IMR-90 (cell line): ENCODE measurements around the gene MYO10. TPM values are rescaled to one million over a fixed set of nuclear protein-coding genes. Genes with fewer than 3 reads are reported as not detected.

Experiments
- ATAC-seq: fragments of 200-7000 bp; cut with Tn5 transposase; 2 replicates; pipeline ENCODE4 v1.9.1; 2020; ENCODE audit warnings: low read depth, mild to moderate bottlenecking, moderate library complexity
- BruUV-seq: library from RNA; stranded (reverse); fragments of 400-500 nt; replicated peaks from 2 replicates; lab custom pipeline; 2021; lab: Mats Ljungman, UMichigan
- CTCF ChIA-PET: fragments of 300-600 bp; formaldehyde crosslinking; extraction: SDS; loops from one replicate; lab custom pipeline; 2021; ENCODE audit warnings: antibody characterized with exemption; lab: Yijun Ruan, JAX
- POLR2A ChIA-PET: fragments of 300-600 bp; sonication (Branson Sonifier 250); formaldehyde crosslinking; loops from one replicate; lab custom pipeline; 2022; ENCODE audit warnings: antibody characterized with exemption; ENCODE audit not compliant: unreplicated experiment; lab: Charles Lee
- DNase-seq: peaks from one replicate; pipeline ENCODE4 v3.0.0; 2013
- H2AFZ ChIP-seq: replicated peaks from 2 replicates; pipeline ENCODE3; 2013; ENCODE audit warnings: low read length, mild to moderate bottlenecking; ENCODE audit not compliant: poor library complexity
- H2AK5ac ChIP-seq: 2 replicates; pipeline ENCODE4 v1.6.1; 2013; ENCODE audit warnings: low read depth, low read length, inconsistent platforms
- H2AK9ac ChIP-seq: replicated peaks from 2 replicates; pipeline ENCODE3; 2013; ENCODE audit warnings: mild to moderate bottlenecking, low read depth, low read length, moderate library complexity; ENCODE audit not compliant: poor library complexity
- H2BK120ac ChIP-seq: 2 replicates; pipeline ENCODE4 v1.6.1; 2013; ENCODE audit warnings: low read depth, low read length, inconsistent platforms
- H2BK15ac ChIP-seq: 3 replicates; pipeline ENCODE4 v1.6.1; 2013; ENCODE audit warnings: low read depth, low read length, inconsistent platforms
- H2BK20ac ChIP-seq: 2 replicates; pipeline ENCODE4 v1.6.1; 2013; ENCODE audit warnings: low read depth, mild to moderate bottlenecking, inconsistent platforms, low read length, moderate library complexity
- H2BK5ac ChIP-seq: 2 replicates; pipeline ENCODE4 v1.6.1; 2013; ENCODE audit warnings: mild to moderate bottlenecking, low read depth, low read length, inconsistent platforms; ENCODE audit not compliant: poor library complexity, severe bottlenecking
- H3K14ac ChIP-seq: replicated peaks from 2 replicates; pipeline ENCODE4 v1.6.1; 2013; ENCODE audit warnings: low read depth, low read length, inconsistent platforms
- H3K18ac ChIP-seq: 2 replicates; pipeline ENCODE4 v1.6.1; 2013; ENCODE audit warnings: low read depth, low read length, control low read depth
- H3K23ac ChIP-seq: 2 replicates; pipeline ENCODE4 v1.6.1; 2013; ENCODE audit warnings: low read depth, low read length, inconsistent platforms
- H3K27ac ChIP-seq: 2 replicates; pipeline ENCODE4 v1.5.1; 2013; ENCODE audit warnings: mild to moderate bottlenecking, control low read depth, low read length; ENCODE audit not compliant: insufficient read depth
- H3K27me3 ChIP-seq: 2 replicates; pipeline ENCODE4 v1.6.1; 2013; ENCODE audit warnings: low read length; ENCODE audit not compliant: control insufficient read depth, insufficient read depth
- H3K36me3 ChIP-seq: 2 replicates; pipeline ENCODE4 v1.6.1; 2013; ENCODE audit warnings: low read length, mixed read lengths; ENCODE audit not compliant: control insufficient read depth, insufficient read depth
- H3K4ac ChIP-seq: 2 replicates; pipeline ENCODE4 v1.6.1; 2013; ENCODE audit warnings: low read depth, low read length, inconsistent platforms
- H3K4me1 ChIP-seq: 2 replicates; pipeline ENCODE4 v1.6.1; 2013; ENCODE audit warnings: low read length, mixed read lengths; ENCODE audit not compliant: control insufficient read depth, insufficient read depth
- H3K4me2 ChIP-seq: 2 replicates; pipeline ENCODE4 v1.6.1; 2013; ENCODE audit warnings: low read depth, mild to moderate bottlenecking, control low read depth, low read length, moderate library complexity
- H3K4me3 ChIP-seq: 2 replicates; pipeline ENCODE4 v1.5.1; 2013; ENCODE audit warnings: low read depth, mild to moderate bottlenecking, control low read depth, low read length, moderate library complexity; ENCODE audit not compliant: insufficient read depth
- H3K56ac ChIP-seq: 2 replicates; pipeline ENCODE4 v1.6.1; 2013; ENCODE audit warnings: low read length, inconsistent platforms; ENCODE audit not compliant: insufficient read depth; ENCODE audit errors: extremely low read depth
- H3K79me1 ChIP-seq, 2 experiments: 2 replicates each; pipeline ENCODE4 v1.6.1; 2013; ENCODE audit warnings: low read length in 2 of 2, inconsistent platforms in 1 of 2, low read depth in 1 of 2
- H3K9ac ChIP-seq: 2 replicates; pipeline ENCODE4 v1.6.1; 2013; ENCODE audit warnings: low read depth, low read length, control low read depth
- H3K9me1 ChIP-seq: 2 replicates; pipeline ENCODE4 v1.6.1; 2013; ENCODE audit warnings: low read length, inconsistent platforms; ENCODE audit not compliant: insufficient read depth
- H3K9me3 ChIP-seq: 2 replicates; pipeline ENCODE4 v1.6.1; 2013; ENCODE audit warnings: low read length; ENCODE audit not compliant: control insufficient read depth, insufficient read depth
- H4K20me1 ChIP-seq: 2 replicates; pipeline ENCODE4 v1.6.1; 2013; ENCODE audit warnings: low read length, inconsistent platforms; ENCODE audit not compliant: insufficient read depth
- H4K5ac ChIP-seq: 2 replicates; pipeline ENCODE4 v1.6.1; 2013; ENCODE audit warnings: mild to moderate bottlenecking, low read depth, low read length, control low read depth
- H4K8ac ChIP-seq, 2 experiments: 2 replicates each; pipeline ENCODE4 v1.6.1; 2013; ENCODE audit warnings: low read depth in 2 of 2, low read length in 2 of 2, control low read depth in 1 of 2, inconsistent platforms in 1 of 2
- H4K91ac ChIP-seq: 2 replicates; pipeline ENCODE4 v1.6.1; 2013; ENCODE audit warnings: low read depth, low read length, inconsistent platforms; ENCODE audit not compliant: insufficient read depth
- BHLHE40 ChIP-seq: fragments of 150-350 bp; IDR thresholded peaks from 2 replicates; pipeline ENCODE4 v1.6.1; 2016; ENCODE audit warnings: mild to moderate bottlenecking, low read depth, low read length
- FOS ChIP-seq: fragments of 150-350 bp; IDR thresholded peaks from 2 replicates; pipeline ENCODE4 v1.6.1; 2016; ENCODE audit warnings: low read depth, low read length
- MAZ ChIP-seq: IDR thresholded peaks from 2 replicates; pipeline ENCODE4 v1.6.1; 2012; ENCODE audit warnings: low read depth, mild to moderate bottlenecking, low read length, improper control_type of control experiment, moderate library complexity, borderline replicate concordance
- WGBS, 2 experiments: methylation state at CpG; one replicate each; pipeline versions ENCODE4 v1.1.5 to v1.1.7; 2013; ENCODE audit warnings: missing lambda C conversion rate in 2 of 2; ENCODE audit not compliant: insufficient read length in 1 of 2; ENCODE audit errors: extremely low coverage in 2 of 2; 5-methylcytosine and 5-hydroxymethylcytosine counted together
- dilution Hi-C: fragments of 300-500 bp; cut with HindIII; formaldehyde crosslinking; loops from one replicate; pipeline ENCODE4 v1.14.3; 2018; ENCODE audit warnings: low sequenced_read_pairs; ENCODE audit not compliant: unreplicated experiment
- in situ Hi-C: fragments of 300-500 bp; cut with MboI; formaldehyde crosslinking; loops from 3 replicates; pipeline ENCODE4 v1.14.3; 2019; ENCODE audit warnings: low sequenced_read_pairs, inconsistent platforms, mixed read lengths
- intact Hi-C: fragments of 100-400 bp; cut with micrococcal nuclease; formaldehyde crosslinking; loops from 2 replicates; pipeline ENCODE4 v1.10.0; 2022
- polyA plus RNA-seq, 3 experiments: library from polyadenylated mRNA; depleted of rRNA; stranded (reverse); fragments of >200 nt; gene quantifications; 2 replicates each; pipeline ENCODE4 v1.2.3, GENCODE V29; 2012; ENCODE audit warnings: low replicate concordance in 1 of 3
- total RNA-seq: library from RNA; depleted of rRNA; stranded (reverse); fragments of >200 nt; gene quantifications from 2 replicates; pipeline ENCODE4 v1.2.3, GENCODE V29; 2012

The MYO10 gene
- total and polyA plus RNA-seq, 2 of the 4 experiments (the other 2 are of a cell fraction): 39.9 to 115 TPM

DNA sequence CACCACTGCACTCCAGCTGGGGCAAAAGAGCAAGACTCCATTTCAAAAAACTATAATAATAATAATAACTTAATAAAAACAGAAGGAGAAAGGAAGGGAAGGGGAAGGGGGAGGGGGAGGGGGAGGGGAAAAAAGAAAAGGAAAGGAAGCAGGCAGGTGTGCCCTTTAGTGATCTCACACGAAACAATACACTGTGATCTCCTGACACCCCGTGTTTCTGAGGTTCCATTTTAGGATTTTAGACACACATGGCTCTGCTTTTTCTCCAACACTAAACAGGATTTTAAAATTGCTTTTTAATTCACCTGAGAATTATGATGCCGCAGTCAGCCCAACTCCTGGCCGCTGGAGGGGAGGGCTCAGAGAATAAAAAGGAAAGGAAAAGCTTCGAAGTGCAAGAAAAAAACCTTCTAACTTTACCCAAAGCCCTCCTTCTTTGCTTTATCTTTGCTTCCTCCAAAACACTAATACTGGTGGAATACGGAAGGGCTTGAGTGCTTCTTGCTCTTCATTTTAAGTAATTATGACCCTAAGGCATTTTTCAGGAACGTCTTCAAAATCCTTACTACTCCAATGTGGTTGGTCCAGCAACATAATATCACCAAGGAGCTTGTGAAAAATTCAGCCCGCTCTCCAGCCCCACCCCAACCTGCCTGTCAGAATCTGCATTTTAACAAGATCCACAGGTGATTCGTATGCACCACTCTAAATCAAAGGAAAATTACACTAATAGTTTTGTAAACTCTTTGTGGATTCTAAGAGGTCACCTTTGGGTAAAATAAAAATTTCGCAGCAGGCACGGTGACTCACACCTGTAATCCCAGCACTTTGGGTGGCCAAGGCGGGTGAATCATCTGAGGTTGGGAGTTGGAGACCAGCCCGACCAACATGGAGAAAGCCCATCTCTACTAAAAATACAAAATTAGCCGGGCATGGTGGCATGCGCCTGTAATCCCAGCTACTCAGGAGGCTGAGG is 66.0 kb downstream of the MYO10 start:
- ATAC-seq (no peak), DNase-seq (peak; percentile 69)
- no peak overlapping the region for H3K23ac ChIP-seq
- H3K4me3 ChIP-seq: no peak overlapping the region
- peaks cover 6 to 70% of the 10 kb centered on the region in 2 experiments; a peak in 3 of 4 replicates for H3K79me1 ChIP-seq
- H3K27ac ChIP-seq: no peak overlapping the region
- BruUV-seq: no TSS peak
- no peak overlapping the region for H2AFZ ChIP-seq
- no peaks in the 10 kb centered on the region for H3K27me3 ChIP-seq
- ChIA-PET CTCF (no interaction called here), POLR2A (no interaction called here)
- H2BK5ac ChIP-seq: no peak overlapping the region
- H2AK9ac ChIP-seq: no peak overlapping the region
- H3K4me2 ChIP-seq: no peak overlapping the region
- H3K14ac ChIP-seq: no peak overlapping the region
- TF ChIP-seq FOS: peak; percentile 44; the same call in 1 of the 2 replicates
- TF ChIP-seq BHLHE40: no peak
- no peak for TF ChIP-seq MAZ
- 78% methylated on average over 3 of the region's 15 CpGs; no CpG with 5 or more reads in 1 of the 2 experiments for WGBS, 2 experiments
- no peaks in the 10 kb centered on the region for H3K9me3 ChIP-seq
- H4K8ac ChIP-seq: no peak overlapping the region
- in situ Hi-C loops: no loop called here
- intact Hi-C loops: no loop called here
- dilution Hi-C loops: no loop called here
- H2BK15ac ChIP-seq: no peak overlapping the region
- peaks cover 21% of the 10 kb centered on the region for H3K4me1 ChIP-seq
- no peak overlapping the region for H3K56ac ChIP-seq
- H2BK20ac ChIP-seq: no peak overlapping the region; the same call in 1 of the 2 replicates
- no peak overlapping the region for H4K91ac ChIP-seq
- H3K18ac ChIP-seq: no peak overlapping the region
- peaks cover 93% of the 10 kb centered on the region for H4K20me1 ChIP-seq
- H4K5ac ChIP-seq: no peak overlapping the region
- H2AK5ac ChIP-seq: no peak overlapping the region
- no peak overlapping the region for H3K9ac ChIP-seq
- H3K9me1 ChIP-seq: peaks cover 18% of the 10 kb centered on the region
- H2BK120ac ChIP-seq: no peak overlapping the region
- peaks cover 10% of the 10 kb centered on the region for H3K36me3 ChIP-seq
- H3K4ac ChIP-seq: no peak overlapping the region
